Aorta (tissue), 5 donors: ENCODE measurements around the gene NR2F1-AS1. TPM values are rescaled to one million over a fixed set of nuclear protein-coding genes. Genes with fewer than 3 reads are reported as not detected.
A peak's percentile ranks its signal among the peaks of the same experiment; 100 is the strongest.

Source experiments
- ATAC-seq: fragments of 200-7000 bp; cut with Tn5 transposase; one replicate; pipeline ENCODE4 v1.9.1; 2022; ENCODE audit warnings: moderate library complexity; ENCODE audit not compliant: low FRiP score
- DNase-seq, 2 donors: peaks; one replicate each; pipeline ENCODE4 v3.0.0-alpha.2; 2020
- H3K27ac ChIP-seq, 2 donors: one replicate each; pipeline ENCODE4 v1.5.1; 2013; ENCODE audit warnings: low read length in 2 of 2, mild to moderate bottlenecking in 2 of 2, moderate library complexity in 2 of 2, control low read depth in 1 of 2, inconsistent platforms in 1 of 2, low read depth in 1 of 2
- H3K27me3 ChIP-seq, 2 donors: one replicate each; pipeline ENCODE4 v1.6.1; 2013; ENCODE audit warnings: control low read depth in 1 of 2, low read length in 1 of 2, mild to moderate bottlenecking in 1 of 2, moderate library complexity in 1 of 2; ENCODE audit not compliant: insufficient read depth in 2 of 2, control insufficient read depth in 1 of 2
- H3K36me3 ChIP-seq, 2 donors: one replicate each; pipeline ENCODE4 v1.6.1; 2013; ENCODE audit warnings: control low read depth in 1 of 2, low read length in 1 of 2, mild to moderate bottlenecking in 1 of 2; ENCODE audit not compliant: insufficient read depth in 2 of 2, control insufficient read depth in 1 of 2
- H3K4me1 ChIP-seq, 2 donors: one replicate each; pipeline ENCODE4 v1.6.1; 2013; ENCODE audit warnings: low read length in 2 of 2, control low read depth in 1 of 2, mild to moderate bottlenecking in 1 of 2, moderate library complexity in 1 of 2; ENCODE audit not compliant: insufficient read depth in 2 of 2, control insufficient read depth in 1 of 2
- H3K4me3 ChIP-seq, 2 donors: one replicate each; pipeline ENCODE4 v1.5.1; 2013; ENCODE audit warnings: low read length in 2 of 2, control low read depth in 1 of 2, mild to moderate bottlenecking in 1 of 2
- H3K9me3 ChIP-seq: one replicate; pipeline ENCODE4 v1.6.1; 2013; ENCODE audit warnings: mild to moderate bottlenecking, low read length; ENCODE audit not compliant: control insufficient read depth
- WGBS, 2 donors: extraction: QIAGEN DNeasy Blood & Tissue Kit; methylation state at CpG; one replicate each; pipeline ENCODE4 v1.1.7; 2013; 5-methylcytosine and 5-hydroxymethylcytosine counted together
- intact Hi-C, 2 donors: fragments of 100-400 bp; cut with DNase I; formaldehyde crosslinking; loops; one replicate each; pipeline versions ENCODE4 v1.14.2 to v1.15.0; 2022
- polyA plus RNA-seq, 2 donors: library from polyadenylated mRNA; stranded (reverse); fragments of 200-250 nt; gene quantifications; one replicate each; pipeline ENCODE4 v1.2.3, GENCODE V29; 2013
- total RNA-seq, 2 donors: library from RNA; stranded (reverse); fragmentation: NEBNext Ultra II Directional; extraction: Animal tissue kit (Norgen Biotek cat#: 25700); gene quantifications; one replicate each; pipeline ENCODE4 v1.2.1, GENCODE V29; 2021
- donor health status: healthy with polysubstance abuse.
- donor health status: Bipolar disorder and iron deficiency.
- donor health status: DM: no; HTN: no; CAD: no.
- donor health status: DM: no; HTN: no; CAD: no.
- donor health status: DM: yes; HTN: yes; CAD: no.

The NR2F1-AS1 gene
- total and polyA plus RNA-seq, 4 donors: 0.08 to 16.8 (median 5.2) TPM

- H3K27me3 ChIP-seq: peaks cover 0 to 5% of the 10 kb centered on the region in 2 donors
These were observed 18.5 kb upstream of the NR2F1-AS1 start for GRCh38 chr5:93599399-93600120.

DNA sequence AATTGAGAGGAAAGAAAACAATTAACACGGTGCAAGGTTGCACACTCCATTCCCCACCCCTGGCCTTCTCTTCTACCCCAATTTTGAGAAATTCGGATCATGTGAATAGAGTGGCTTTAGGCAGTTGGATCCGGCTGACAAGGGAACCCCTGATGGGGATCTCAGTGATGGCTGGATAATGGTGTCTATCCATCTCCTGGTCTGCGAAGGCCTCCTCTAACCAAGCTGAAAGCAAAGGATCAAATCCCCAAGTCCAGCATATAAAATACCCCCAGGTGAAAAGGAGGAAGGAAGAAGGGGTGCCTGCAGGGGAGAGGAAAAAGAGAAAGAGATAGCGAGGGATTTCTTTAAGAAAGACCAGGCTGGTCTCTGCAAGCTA, 18.0 kb upstream of the NR2F1-AS1 start:
- no peak for ATAC-seq
- no peak for DNase-seq
- H3K4me3 ChIP-seq: no peak overlapping the region
- H3K4me1 ChIP-seq: no peaks in the 10 kb centered on the region
- intact Hi-C loops: no loop called here
- peaks cover 0 to 5% of the 10 kb centered on the region in 2 donors for H3K27me3 ChIP-seq
- no peaks in the 10 kb centered on the region for H3K36me3 ChIP-seq
- H3K9me3 ChIP-seq: peaks cover 2% of the 10 kb centered on the region
- no peak overlapping the region for H3K27ac ChIP-seq
- 44 to 52% methylated on average over 5 of the region's 5 CpGs for WGBS, 2 donors

More at GRCh38 chr5:93599399-93600120, 18.5 kb upstream of the NR2F1-AS1 start:
- intact Hi-C loops: loop anchor here (10.0 kb wide), 2 partner anchors 295 to 315 kb away; no protein-coding TSS in a partner anchor
- Histone ChIP-seq H3K27ac (no peak overlapping the region), H3K36me3 (no peaks in the 10 kb centered on the region), H3K4me1 (no peaks in the 10 kb centered on the region), H3K9me3 (peaks cover 2% of the 10 kb centered on the region), H3K4me3 (no peak overlapping the region)
- DNase-seq (no peak), ATAC-seq (no peak)
- 32 to 43% methylated on average over 17 of the region's 17 CpGs for WGBS, 2 donors

DNA sequence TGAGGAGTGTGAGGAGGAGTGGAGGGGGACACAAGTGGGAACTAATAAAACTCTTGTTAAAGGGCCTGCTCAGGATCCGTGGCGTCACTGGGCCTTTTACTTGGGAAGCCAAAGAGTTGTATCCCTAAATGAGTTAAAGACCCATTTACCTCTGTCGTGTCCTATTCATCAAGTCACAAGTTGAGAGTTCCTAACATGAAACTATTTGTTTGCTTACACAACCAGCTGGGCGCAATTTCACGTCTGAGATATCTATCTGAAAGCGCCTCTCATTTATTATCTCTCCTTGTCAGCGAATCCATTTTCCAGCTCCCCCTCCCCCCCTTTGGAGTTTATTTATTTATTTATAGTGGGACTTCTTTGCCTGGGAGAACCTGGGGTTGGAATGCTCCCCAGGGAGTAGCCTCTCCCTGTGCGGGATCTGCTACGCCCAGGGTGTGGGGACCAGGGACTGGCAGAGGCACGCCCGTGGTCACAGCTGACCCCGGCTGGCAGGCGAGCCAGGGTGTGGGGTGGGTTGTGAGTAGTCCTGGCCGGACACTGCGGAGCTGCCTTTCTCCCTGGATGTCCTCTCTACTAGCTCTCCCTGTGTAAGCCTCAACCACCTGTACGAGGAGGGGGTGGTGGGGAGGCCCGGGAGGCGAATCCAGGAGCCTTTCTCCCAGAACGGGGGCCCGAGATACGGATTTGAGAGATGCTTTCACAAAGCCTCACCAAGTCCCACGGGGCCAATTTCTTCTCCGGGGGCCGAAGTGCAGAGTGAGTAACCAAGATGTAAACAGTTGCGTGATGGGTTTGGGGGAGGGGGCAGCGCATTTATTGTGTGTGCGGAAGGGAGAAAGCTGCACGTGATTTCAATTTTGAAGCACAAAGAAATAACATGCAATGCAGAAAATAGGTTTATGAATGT, 17.3 kb upstream of the NR2F1-AS1 start:
- intact Hi-C loops: no loop called here
- no peak for DNase-seq

GRCh38 chr5:93596676-93597490, 15.9 kb upstream of the NR2F1-AS1 start:
- no peak overlapping the region for H3K4me3 ChIP-seq
- ATAC-seq (peak; percentile 33), DNase-seq (no peak)
- intact Hi-C loops: no loop called here
- WGBS, 2 donors: 41 to 47% methylated on average over 40 of the region's 40 CpGs
- H3K27ac ChIP-seq: no peak overlapping the region
- H3K4me1 ChIP-seq: no peaks in the 10 kb centered on the region
- no peaks in the 10 kb centered on the region for H3K9me3 ChIP-seq
- no peaks in the 10 kb centered on the region for H3K36me3 ChIP-seq
- H3K27me3 ChIP-seq: no peaks in the 10 kb centered on the region

More for the DNA sequence above, 17.3 kb upstream of the NR2F1-AS1 start:
- no peaks in the 10 kb centered on the region for H3K36me3 ChIP-seq
- peaks cover 2% of the 10 kb centered on the region for H3K9me3 ChIP-seq
- H3K4me1 ChIP-seq: no peaks in the 10 kb centered on the region
- WGBS, 2 donors: 50 to 56% methylated on average over 28 of the region's 28 CpGs
- H3K4me3 ChIP-seq: no peak overlapping the region
- H3K27me3 ChIP-seq: peaks cover 0 to 3% of the 10 kb centered on the region in 2 donors
- ATAC-seq: no peak
- H3K27ac ChIP-seq: no peak overlapping the region

- Histone ChIP-seq H3K27me3 (no peaks in the 10 kb centered on the region), H3K27ac (no peak overlapping the region), H3K9me3 (no peaks in the 10 kb centered on the region), H3K4me3 (no peak overlapping the region), H3K36me3 (no peaks in the 10 kb centered on the region), H3K4me1 (no peaks in the 10 kb centered on the region)
- 40 to 47% methylated on average over 14 of the region's 14 CpGs for WGBS, 2 donors
- intact Hi-C loops: no loop called here
- ATAC-seq (no peak), DNase-seq (no peak)
These were observed 15.3 kb upstream of the NR2F1-AS1 start for GRCh38 chr5:93596310-93596675.

- Histone ChIP-seq H3K36me3 (no peaks in the 10 kb centered on the region), H3K27me3 (no peaks in the 10 kb centered on the region), H3K4me3 (no peak overlapping the region), H3K9me3 (no peaks in the 10 kb centered on the region), H3K27ac (no peak overlapping the region), H3K4me1 (no peaks in the 10 kb centered on the region)
- 65 to 66% methylated on average over 29 of the region's 29 CpGs for WGBS, 2 donors
- ATAC-seq: no peak
- intact Hi-C loops: no loop called here
- DNase-seq: no peak
These were observed 14.6 kb upstream of the NR2F1-AS1 start for GRCh38 chr5:93595420-93596147.

GRCh38 chr5:93594591-93595419, 13.8 kb upstream of the NR2F1-AS1 start:
- WGBS, 2 donors: 57 to 63% methylated on average over 37 of the region's 37 CpGs
- DNase-seq (no peak), ATAC-seq (no peak)
- intact Hi-C loops: no loop called here
- no peak overlapping the region for H3K4me3 ChIP-seq
- no peaks in the 10 kb centered on the region for H3K9me3 ChIP-seq
- no peaks in the 10 kb centered on the region for H3K4me1 ChIP-seq
- no peaks in the 10 kb centered on the region for H3K36me3 ChIP-seq
- no peaks in the 10 kb centered on the region for H3K27me3 ChIP-seq
- H3K27ac ChIP-seq: no peak overlapping the region
